A673 (cell line): Measurements from ENCODE around the gene DENND1A.

ENCODE experiments used
- CTCF ChIP-seq: fragments of 300-800, 200-600 bp; sonication (generic); conservative IDR thresholded peaks from 2 replicates; pipeline ENCODE4 v1.5.1; 2017; ENCODE audit warnings: low read depth, mild to moderate bottlenecking, antibody characterized with exemption, low read length, moderate library complexity, mixed read lengths
- EZH2 ChIP-seq: fragments of 200-600 bp; sonication (generic); IDR thresholded peaks from 2 replicates; pipeline ENCODE4 v1.6.1; 2017; ENCODE audit warnings: borderline replicate concordance, low read depth, mild to moderate bottlenecking, mixed read lengths, antibody characterized with exemption, low read length; ENCODE audit not compliant: poor library complexity, severe bottlenecking

GRCh38 chr9:123645126-123645525, 284.8 kb downstream of the DENND1A start:
- TF ChIP-seq CTCF, result no peak
- TF ChIP-seq EZH2, result no peak
